SK-N-MC (cell line): ENCODE data around the gene DUSP5.

Experiments used
- EZH2 ChIP-seq: fragments of 200-600 bp; sonication (generic); IDR thresholded peaks from one replicate; pipeline ENCODE4 v1.6.1; 2017; ENCODE audit warnings: antibody characterized with exemption
- FOXP2 ChIP-seq: optimal IDR thresholded peaks from 2 replicates; pipeline ENCODE3; 2011; ENCODE audit warnings: mild to moderate bottlenecking, moderate library complexity; ENCODE audit not compliant: insufficient read depth; ENCODE audit errors: extremely low read length, control extremely low read depth
- POLR2AphosphoS5 ChIP-seq: IDR thresholded peaks from 2 replicates; pipeline ENCODE4 v1.6.1; 2012; ENCODE audit warnings: mild to moderate bottlenecking, low read depth, low read length, borderline replicate concordance

- TF ChIP-seq POLR2AphosphoS5 (no peak), EZH2 (no peak), FOXP2 (no peak)
Observed at GRCh38 chr10:110513949-110514348, 16.2 kb downstream of the DUSP5 start.
